Right atrium auricular region (tissue), 2 donors: ENCODE results near the gene PSORS1C2. TPM values are rescaled to one million over a fixed set of nuclear protein-coding genes. Genes with fewer than 3 reads are reported as not detected.

Source experiments
- DNase-seq: peaks from one replicate; pipeline ENCODE4 v3.0.0-alpha.2; 2019; ENCODE audit warnings: low spot score
- H3K27ac ChIP-seq, 2 donors: fragments of 200-600 bp; sonication (generic); 1 replicate in 1 of 2; 2 replicates in 1 of 2; pipeline ENCODE4 v1.5.1; 2016 to 2019
- H3K27me3 ChIP-seq, 2 donors: fragments of 200-600 bp; sonication (generic); one replicate each; pipeline versions ENCODE4 v1.5.1 to v1.6.0; 2017 to 2019
- H3K36me3 ChIP-seq: fragments of 200-600 bp; sonication (generic); one replicate; pipeline ENCODE4 v1.5.1; 2016
- H3K4me1 ChIP-seq, 2 donors: fragments of 200-600 bp; sonication (generic); one replicate each; pipeline versions ENCODE4 v1.5.1 to v1.6.0; 2017 to 2019
- H3K4me3 ChIP-seq, 2 donors: fragments of 200-600 bp; sonication (generic); 1 replicate in 1 of 2; 2 replicates in 1 of 2; pipeline ENCODE4 v1.5.1; 2017 to 2019; ENCODE audit warnings: mild to moderate bottlenecking in 1 of 2, moderate library complexity in 1 of 2
- H3K9me3 ChIP-seq, 2 donors: fragments of 200-600 bp; sonication (generic); one replicate each; pipeline ENCODE4 v1.5.1; 2019
- total RNA-seq, 2 donors: library from RNA; depleted of rRNA; stranded (reverse); fragments of >200 nt; gene quantifications; one replicate each; pipeline ENCODE4 v1.1.0, GENCODE V29; 2016
- TF ChIP-seq, protein P1 (sequence below), 2 donors: fragments of 200-600 bp; sonication (generic); IDR thresholded peaks; one replicate each; pipeline ENCODE4 v1.5.1; 2019; ENCODE audit warnings: antibody characterized with exemption in 2 of 2

Gene PSORS1C2
- total RNA-seq, 2 donors from 2014 or later: not detected

DNA sequence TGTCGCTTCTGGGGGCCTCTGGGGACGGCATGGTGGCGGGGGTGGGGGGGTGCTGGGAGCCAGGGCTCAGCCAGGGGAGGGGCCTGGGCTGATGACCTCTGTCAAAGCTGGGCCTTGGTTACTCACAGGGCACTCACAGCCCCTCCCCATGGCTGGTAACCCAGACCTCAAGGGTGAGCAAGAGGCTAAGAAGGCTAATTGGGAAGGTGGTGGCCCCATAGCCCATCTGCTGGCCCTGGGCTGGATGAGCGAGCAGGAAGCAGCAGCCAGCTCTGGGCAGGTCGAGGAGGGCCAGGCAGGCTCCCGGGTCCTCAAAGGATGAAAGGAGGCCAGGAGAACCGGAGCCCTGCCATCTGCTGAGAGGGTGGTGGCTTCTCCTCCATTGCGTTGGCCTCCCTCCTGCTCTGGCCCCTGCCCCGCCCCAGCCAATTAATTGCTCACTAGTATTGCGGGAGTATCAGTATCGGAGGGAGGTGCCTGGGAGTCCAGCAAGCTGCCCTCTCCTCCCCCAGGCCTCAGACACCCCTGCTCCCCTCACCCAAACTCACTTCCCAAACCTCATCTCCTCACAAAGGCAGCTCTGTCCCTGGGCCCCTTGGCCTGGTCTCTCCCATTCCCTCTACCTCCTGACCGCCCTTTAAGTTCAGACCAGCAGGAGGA, 17.6 kb downstream of the PSORS1C2 start:
- Histone ChIP-seq H3K4me3 (no peak overlapping the region), H3K9me3 (no peaks in the 10 kb centered on the region), H3K36me3 (no peaks in the 10 kb centered on the region), H3K27ac (no peak overlapping the region), H3K27me3 (no peaks in the 10 kb centered on the region), H3K4me1 (peaks cover 0 to 40% of the 10 kb centered on the region in 2 donors)
- TF ChIP-seq, protein P1, sequence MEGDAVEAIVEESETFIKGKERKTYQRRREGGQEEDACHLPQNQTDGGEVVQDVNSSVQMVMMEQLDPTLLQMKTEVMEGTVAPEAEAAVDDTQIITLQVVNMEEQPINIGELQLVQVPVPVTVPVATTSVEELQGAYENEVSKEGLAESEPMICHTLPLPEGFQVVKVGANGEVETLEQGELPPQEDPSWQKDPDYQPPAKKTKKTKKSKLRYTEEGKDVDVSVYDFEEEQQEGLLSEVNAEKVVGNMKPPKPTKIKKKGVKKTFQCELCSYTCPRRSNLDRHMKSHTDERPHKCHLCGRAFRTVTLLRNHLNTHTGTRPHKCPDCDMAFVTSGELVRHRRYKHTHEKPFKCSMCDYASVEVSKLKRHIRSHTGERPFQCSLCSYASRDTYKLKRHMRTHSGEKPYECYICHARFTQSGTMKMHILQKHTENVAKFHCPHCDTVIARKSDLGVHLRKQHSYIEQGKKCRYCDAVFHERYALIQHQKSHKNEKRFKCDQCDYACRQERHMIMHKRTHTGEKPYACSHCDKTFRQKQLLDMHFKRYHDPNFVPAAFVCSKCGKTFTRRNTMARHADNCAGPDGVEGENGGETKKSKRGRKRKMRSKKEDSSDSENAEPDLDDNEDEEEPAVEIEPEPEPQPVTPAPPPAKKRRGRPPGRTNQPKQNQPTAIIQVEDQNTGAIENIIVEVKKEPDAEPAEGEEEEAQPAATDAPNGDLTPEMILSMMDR (IDR thresholded peaks at IDR 0.05): no peak
- DNase-seq: no peak

DNA sequence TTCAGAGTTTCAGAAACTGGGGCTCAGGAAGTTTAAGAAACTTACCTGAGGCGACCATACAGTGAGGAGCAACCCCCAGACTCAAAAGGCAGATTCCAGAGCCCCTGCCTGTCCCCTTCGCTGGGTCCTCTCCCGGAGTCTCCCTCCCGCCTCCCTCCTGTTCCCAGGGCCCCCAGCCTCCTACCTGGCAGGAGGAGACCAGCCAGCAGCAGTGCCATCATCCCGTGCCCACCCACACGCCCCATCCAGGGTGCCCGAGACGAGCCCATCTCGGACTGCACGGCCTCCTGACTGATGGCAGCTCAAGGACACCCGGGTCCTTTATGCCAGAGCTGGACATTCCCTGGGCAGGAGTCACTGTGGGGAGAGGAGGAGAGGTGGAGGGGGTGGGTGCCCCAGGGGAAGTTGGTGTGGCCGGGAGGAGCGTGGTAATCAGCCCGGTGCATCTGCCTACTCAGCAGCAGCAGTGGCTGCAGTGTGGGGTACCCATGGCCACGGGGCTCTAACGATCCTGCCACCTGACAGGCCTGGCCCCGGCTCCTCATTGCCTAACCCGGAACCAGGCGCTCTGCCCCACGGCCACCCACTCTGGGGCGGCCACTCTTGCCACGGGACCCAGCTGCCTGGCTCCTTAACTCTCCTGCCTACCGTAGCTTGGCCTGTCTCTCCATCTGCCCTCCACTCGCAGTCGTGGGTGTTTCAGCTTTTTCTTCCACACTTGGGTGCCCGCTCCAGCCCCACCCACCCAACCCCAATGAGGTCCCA, 18.5 kb downstream of the PSORS1C2 start, which contains the start of gene CDSN:
CDSN (minus strand) TSS at position 296 of the 765 bp plus-strand sequence; CDS start at position 269, 27 bp downstream.
- no peak within 1 kb of the TSS for H3K27ac ChIP-seq
- peaks cover 0 to 34% of the 10 kb centered on the region in 2 donors for H3K4me1 ChIP-seq
- TF ChIP-seq, protein P1 (IDR thresholded peaks at IDR 0.05): no peak
- no peak within 1 kb of the TSS for H3K4me3 ChIP-seq
- no peaks in the 10 kb centered on the region for H3K36me3 ChIP-seq
- no peaks in the 10 kb centered on the region for H3K9me3 ChIP-seq
- H3K27me3 ChIP-seq: no peaks in the 10 kb centered on the region
- no peak for DNase-seq

DNA sequence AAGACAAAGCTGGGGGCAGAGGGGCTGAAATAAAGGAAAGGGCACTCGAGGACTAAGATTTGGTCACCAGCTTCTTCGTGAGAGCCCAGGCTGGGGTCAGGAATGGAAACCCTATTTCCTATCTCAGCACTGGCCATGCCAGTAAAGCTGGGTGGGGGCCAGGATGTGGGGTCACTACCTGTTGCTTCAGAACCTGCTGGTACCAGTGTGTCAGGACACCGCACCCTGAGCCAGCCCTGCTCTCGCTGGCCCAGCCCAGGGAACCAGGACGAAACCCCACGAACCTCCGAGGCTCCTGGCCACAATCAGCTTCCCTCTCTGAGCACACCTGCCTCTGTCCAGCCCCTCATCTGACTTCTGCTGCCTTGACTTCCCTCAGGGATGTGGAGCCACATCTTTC, 20.7 kb downstream of the PSORS1C2 start:
- Histone ChIP-seq H3K9me3 (no peaks in the 10 kb centered on the region), H3K4me1 (peaks cover 0 to 39% of the 10 kb centered on the region in 2 donors), H3K36me3 (no peaks in the 10 kb centered on the region), H3K27ac (no peak overlapping the region), H3K4me3 (no peak overlapping the region), H3K27me3 (no peaks in the 10 kb centered on the region)
- no peak for DNase-seq
- TF ChIP-seq, protein P1 (IDR thresholded peaks at IDR 0.05): no peak

GRCh38 chr6:31116661-31117385, 22.0 kb downstream of the PSORS1C2 start:
- Histone ChIP-seq H3K36me3 (no peaks in the 10 kb centered on the region), H3K9me3 (no peaks in the 10 kb centered on the region), H3K4me3 (peak overlapping the region in 1 of 2 donors; percentile 35), H3K4me1 (peaks cover 0 to 31% of the 10 kb centered on the region in 2 donors), H3K27me3 (no peaks in the 10 kb centered on the region), H3K27ac (peak overlapping the region in 1 of 2 donors; percentile 49)
- TF ChIP-seq, protein P1 (IDR thresholded peaks at IDR 0.05): no peak
- DNase-seq: peak; percentile 66

DNA sequence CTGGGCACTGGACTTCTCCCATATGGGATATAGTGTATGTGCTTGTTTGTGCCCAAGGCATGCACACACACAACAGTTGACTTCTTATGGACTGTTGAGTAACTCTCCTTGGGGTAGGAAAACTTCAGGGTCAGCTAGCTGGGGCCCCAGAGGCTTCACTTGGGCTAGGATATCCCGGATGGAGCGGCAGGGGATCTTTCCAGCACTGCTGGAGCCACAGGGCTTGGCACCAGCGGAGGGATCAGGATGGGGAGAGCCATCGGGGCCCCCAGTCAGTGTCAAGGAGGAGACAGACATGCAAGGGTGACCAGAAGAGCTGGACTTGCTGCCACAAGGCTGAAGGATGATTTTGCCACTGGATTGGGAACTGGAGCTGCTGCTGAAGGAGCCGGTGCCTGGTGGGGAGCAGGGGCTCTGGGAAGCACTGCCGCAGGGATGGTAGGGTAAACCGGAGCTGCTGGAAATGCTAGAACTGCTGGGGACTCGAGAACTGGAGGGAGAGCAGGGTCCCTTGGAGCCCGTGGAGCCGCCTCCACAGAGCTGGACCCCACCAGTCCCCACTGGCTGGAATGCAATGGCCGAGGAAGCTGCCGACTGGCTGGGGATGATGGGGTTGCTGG, 22.8 kb downstream of the PSORS1C2 start:
- DNase-seq: no peak
- no peaks in the 10 kb centered on the region for H3K27me3 ChIP-seq
- no peak overlapping the region for H3K4me3 ChIP-seq
- no peak overlapping the region for H3K27ac ChIP-seq
- no peaks in the 10 kb centered on the region for H3K36me3 ChIP-seq
- no peaks in the 10 kb centered on the region for H3K9me3 ChIP-seq
- TF ChIP-seq, protein P1 (IDR thresholded peaks at IDR 0.05): no peak
- peaks cover 0 to 31% of the 10 kb centered on the region in 2 donors for H3K4me1 ChIP-seq
